HG03575 (cell line): ENCODE measurements around the gene MS4A15.
"Not testable (repeated sequence)": the region's sequence is repeated elsewhere in the genome, so short reads cannot be mapped to it uniquely, and the experiment has no call there.

Source experiments
- ATAC-seq: cut with Tn5 transposase; IDR thresholded peaks from one replicate; pipeline ENCODE4 v1.9.1; 2021; ENCODE audit not compliant: unreplicated experiment, insufficient number of reproducible peaks, low FRiP score; ENCODE audit errors: extremely low read depth

Gene MS4A15

GRCh38 chr11:60748821-60749220 is 7.8 kb upstream of the MS4A15 start:
- no peak for ATAC-seq

GRCh38 chr11:60750911-60751310 is 5.8 kb upstream of the MS4A15 start:
- ATAC-seq = no peak

GRCh38 chr11:60753309-60753708 is 3.4 kb upstream of the MS4A15 start:
- ATAC-seq = no peak

- no peak for ATAC-seq
These were observed 1.8 kb upstream of the MS4A15 start for GRCh38 chr11:60754887-60755286.

GRCh38 chr11:60757231-60757800 is 649 bp downstream of the MS4A15 start:
- ATAC-seq = no peak

GRCh38 chr11:60758671-60759070 is 2.0 kb downstream of the MS4A15 start:
- ATAC-seq = not testable (repeated sequence)

GRCh38 chr11:60759438-60760225 is 3.0 kb downstream of the MS4A15 start:
- ATAC-seq = not testable (repeated sequence)

GRCh38 chr11:60761436-60762190 is 4.9 kb downstream of the MS4A15 start:
- ATAC-seq = no peak

- ATAC-seq = peak; percentile 38
These were observed 6.4 kb downstream of the MS4A15 start for GRCh38 chr11:60762851-60763691.

- ATAC-seq = no peak
These were observed 7.2 kb downstream of the MS4A15 start for GRCh38 chr11:60763692-60764369.

- ATAC-seq = peak; percentile 43
These were observed 8.2 kb downstream of the MS4A15 start for GRCh38 chr11:60764879-60765278.

GRCh38 chr11:60765355-60765754 is 8.7 kb downstream of the MS4A15 start:
- ATAC-seq = no peak

- no peak for ATAC-seq
These were observed 9.9 kb downstream of the MS4A15 start for GRCh38 chr11:60766547-60766946.

- ATAC-seq = no peak
These were observed 10.7 kb downstream of the MS4A15 start for GRCh38 chr11:60767388-60767811.

- no peak for ATAC-seq
These were observed 11.5 kb downstream of the MS4A15 start for GRCh38 chr11:60768202-60768601.

GRCh38 chr11:60769273-60769672 is 12.6 kb downstream of the MS4A15 start:
- ATAC-seq = no peak

GRCh38 chr11:60769811-60770210 is 13.1 kb downstream of the MS4A15 start:
- ATAC-seq = no peak

- ATAC-seq = no peak
These were observed 14.5 kb downstream of the MS4A15 start for GRCh38 chr11:60771146-60771545.
